ENCODE results near the gene EIF4B.

DNA sequence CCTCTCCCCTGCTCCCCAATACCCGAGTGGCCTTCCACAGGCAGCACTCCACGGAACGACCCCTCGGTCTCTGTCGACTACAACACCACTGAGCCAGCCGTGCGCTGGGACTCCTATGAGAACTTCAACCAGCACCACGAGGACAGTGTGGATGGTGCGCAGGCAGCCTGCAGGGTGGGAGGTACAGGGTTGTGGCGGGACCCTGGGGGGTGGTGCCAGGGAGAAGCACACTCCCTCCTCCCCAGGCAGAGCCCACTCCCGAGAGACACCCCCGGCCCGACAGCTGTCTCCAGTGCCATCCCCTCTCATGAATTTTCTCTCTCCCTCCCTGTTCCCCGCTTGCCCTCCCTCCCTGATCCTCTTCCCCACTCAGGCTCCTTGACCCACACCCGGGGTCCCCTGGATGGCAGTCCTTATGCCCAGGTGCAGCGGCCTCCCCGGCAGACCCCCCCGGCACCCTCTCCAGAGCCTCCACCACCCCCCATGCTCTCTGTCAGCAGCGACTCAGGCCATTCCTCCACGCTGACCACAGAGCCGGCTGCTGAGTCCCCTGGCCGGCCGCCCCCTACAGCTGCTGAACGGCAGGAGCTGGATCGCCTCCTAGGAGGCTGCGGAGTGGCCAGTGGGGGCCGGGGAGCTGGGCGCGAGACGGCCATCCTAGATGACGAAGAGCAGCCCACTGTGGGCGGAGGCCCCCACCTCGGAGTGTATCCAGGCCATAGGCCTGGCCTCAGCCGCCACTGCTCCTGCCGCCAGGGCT lies 52.6 kb downstream of the EIF4B start:
- TF ChIP-seq, protein P1, sequence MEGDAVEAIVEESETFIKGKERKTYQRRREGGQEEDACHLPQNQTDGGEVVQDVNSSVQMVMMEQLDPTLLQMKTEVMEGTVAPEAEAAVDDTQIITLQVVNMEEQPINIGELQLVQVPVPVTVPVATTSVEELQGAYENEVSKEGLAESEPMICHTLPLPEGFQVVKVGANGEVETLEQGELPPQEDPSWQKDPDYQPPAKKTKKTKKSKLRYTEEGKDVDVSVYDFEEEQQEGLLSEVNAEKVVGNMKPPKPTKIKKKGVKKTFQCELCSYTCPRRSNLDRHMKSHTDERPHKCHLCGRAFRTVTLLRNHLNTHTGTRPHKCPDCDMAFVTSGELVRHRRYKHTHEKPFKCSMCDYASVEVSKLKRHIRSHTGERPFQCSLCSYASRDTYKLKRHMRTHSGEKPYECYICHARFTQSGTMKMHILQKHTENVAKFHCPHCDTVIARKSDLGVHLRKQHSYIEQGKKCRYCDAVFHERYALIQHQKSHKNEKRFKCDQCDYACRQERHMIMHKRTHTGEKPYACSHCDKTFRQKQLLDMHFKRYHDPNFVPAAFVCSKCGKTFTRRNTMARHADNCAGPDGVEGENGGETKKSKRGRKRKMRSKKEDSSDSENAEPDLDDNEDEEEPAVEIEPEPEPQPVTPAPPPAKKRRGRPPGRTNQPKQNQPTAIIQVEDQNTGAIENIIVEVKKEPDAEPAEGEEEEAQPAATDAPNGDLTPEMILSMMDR (IDR thresholded peaks at IDR 0.05), result no peak
- no peak for TF ChIP-seq POLR2AphosphoS5 (IDR thresholded peaks at IDR 0.05)
- TF ChIP-seq POLR2A (IDR thresholded peaks at IDR 0.05), result no peak
- no peak for TF ChIP-seq EP300 (IDR thresholded peaks at IDR 0.05)

Measured in suprapubic skin (tissue), 4 donors.